Breast epithelium (tissue), 3 donors: ENCODE results near the gene CTAGE4.
"Not testable (repeated sequence)": the region's sequence is repeated elsewhere in the genome, so short reads cannot be mapped to it uniquely, and the experiment has no call there.

ENCODE experiments used
- CTCF ChIP-seq, 3 donors: fragments of 450-650 bp; IDR thresholded peaks; one replicate each; pipeline ENCODE4 v1.5.1; 2016 to 2017; ENCODE audit warnings: antibody characterized with exemption in 3 of 3, mild to moderate bottlenecking in 3 of 3, moderate library complexity in 3 of 3
- POLR2A ChIP-seq: fragments of 450-650 bp; IDR thresholded peaks from one replicate; pipeline ENCODE4 v1.6.1; 2016; ENCODE audit warnings: antibody characterized with exemption, mild to moderate bottlenecking, moderate library complexity
- POLR2AphosphoS5 ChIP-seq, 3 donors: sonication (generic); formaldehyde crosslinking; IDR thresholded peaks; one replicate each; pipeline ENCODE4 v1.6.1; 2017; ENCODE audit warnings: antibody characterized with exemption in 3 of 3

DNA sequence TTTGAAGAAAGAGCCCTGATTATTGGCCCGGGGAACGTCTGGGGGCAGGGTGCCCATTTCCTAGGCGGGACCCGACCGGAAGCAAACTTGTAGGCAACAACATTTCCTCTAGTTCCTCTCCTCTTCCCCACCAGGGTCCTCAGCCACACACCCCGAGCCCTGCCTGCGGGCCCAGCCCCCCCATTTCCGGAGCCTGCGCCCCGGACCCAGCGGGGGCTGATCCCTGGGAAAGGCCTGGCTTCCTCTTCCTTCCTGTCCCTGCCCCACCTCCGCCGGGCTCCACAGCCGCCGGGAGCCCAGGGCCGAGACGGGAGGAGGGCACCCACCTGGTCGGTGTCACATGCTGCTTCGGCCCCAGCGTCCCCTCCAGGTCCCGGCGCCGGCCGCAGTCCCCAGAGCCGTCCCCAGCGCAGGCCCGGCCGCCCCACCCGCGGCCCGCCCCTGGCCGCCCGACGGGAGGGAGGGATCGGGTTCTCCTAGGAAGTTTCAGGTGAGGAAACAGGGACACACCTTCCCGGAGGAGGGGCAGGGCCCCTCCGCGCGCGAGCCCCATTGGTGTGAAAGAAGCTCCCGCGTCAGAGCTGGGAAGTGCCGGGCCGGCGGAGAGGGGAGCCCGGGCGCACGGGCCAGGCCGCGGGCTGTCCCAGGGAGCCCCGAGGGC lies 12.1 kb downstream of the CTAGE4 start, which contains the start of gene ARHGEF35:
- not testable (repeated sequence) for TF ChIP-seq CTCF (IDR thresholded peaks at IDR 0.05); POLR2A; POLR2AphosphoS5 (IDR thresholded peaks at IDR 0.05)
